ENCODE results near the gene ZSWIM3.

The ZSWIM3 gene

DNA sequence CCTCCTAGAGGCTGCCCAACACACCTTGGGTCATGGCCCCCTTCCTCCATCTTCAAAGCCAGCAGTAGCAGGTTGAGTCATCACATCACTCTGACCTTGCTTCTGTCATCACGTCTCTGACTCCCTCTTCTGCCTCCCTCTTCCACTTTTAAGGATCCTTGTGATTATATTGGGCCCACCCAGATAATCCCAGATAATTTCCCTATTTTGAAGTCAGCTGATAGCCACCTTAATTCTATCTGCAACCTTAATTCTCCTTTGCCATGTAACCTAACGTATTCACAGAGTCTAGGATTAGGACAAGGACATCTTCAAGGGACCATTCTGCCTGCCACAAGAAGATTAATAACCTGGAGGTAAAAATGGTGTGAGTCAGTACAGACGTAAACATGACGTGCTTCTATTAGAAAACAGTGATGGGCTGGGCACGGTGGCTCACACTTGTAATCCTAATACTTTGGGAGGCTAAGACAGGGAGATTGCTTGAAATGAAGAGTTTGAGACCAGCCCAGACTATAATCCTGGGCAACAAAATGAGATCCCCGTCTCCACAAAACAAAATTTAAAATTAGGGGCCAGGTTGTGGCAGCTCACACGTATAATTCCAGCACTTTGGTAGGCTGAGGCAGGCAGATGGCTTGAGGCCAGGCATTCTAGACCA lies 3.3 kb downstream of the ZSWIM3 start:
- H3K4me3 ChIP-seq (ENCODE audit: low read depth, low read length): no peak overlapping the region
- TF ChIP-seq, protein P1, sequence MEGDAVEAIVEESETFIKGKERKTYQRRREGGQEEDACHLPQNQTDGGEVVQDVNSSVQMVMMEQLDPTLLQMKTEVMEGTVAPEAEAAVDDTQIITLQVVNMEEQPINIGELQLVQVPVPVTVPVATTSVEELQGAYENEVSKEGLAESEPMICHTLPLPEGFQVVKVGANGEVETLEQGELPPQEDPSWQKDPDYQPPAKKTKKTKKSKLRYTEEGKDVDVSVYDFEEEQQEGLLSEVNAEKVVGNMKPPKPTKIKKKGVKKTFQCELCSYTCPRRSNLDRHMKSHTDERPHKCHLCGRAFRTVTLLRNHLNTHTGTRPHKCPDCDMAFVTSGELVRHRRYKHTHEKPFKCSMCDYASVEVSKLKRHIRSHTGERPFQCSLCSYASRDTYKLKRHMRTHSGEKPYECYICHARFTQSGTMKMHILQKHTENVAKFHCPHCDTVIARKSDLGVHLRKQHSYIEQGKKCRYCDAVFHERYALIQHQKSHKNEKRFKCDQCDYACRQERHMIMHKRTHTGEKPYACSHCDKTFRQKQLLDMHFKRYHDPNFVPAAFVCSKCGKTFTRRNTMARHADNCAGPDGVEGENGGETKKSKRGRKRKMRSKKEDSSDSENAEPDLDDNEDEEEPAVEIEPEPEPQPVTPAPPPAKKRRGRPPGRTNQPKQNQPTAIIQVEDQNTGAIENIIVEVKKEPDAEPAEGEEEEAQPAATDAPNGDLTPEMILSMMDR (IDR thresholded peaks at IDR 0.05; ENCODE audit: insufficient read depth, low read length, missing control alignments): no peak
- ChIA-PET CTCF (interaction anchor here (0.9 kb wide), 1 partner anchor 109 kb away, joined by 4 read pairs; no protein-coding TSS in a partner anchor), POLR2A (no interaction called here)
- DNase-seq (ENCODE audit: low read depth, low spot score): no peak

DNA sequence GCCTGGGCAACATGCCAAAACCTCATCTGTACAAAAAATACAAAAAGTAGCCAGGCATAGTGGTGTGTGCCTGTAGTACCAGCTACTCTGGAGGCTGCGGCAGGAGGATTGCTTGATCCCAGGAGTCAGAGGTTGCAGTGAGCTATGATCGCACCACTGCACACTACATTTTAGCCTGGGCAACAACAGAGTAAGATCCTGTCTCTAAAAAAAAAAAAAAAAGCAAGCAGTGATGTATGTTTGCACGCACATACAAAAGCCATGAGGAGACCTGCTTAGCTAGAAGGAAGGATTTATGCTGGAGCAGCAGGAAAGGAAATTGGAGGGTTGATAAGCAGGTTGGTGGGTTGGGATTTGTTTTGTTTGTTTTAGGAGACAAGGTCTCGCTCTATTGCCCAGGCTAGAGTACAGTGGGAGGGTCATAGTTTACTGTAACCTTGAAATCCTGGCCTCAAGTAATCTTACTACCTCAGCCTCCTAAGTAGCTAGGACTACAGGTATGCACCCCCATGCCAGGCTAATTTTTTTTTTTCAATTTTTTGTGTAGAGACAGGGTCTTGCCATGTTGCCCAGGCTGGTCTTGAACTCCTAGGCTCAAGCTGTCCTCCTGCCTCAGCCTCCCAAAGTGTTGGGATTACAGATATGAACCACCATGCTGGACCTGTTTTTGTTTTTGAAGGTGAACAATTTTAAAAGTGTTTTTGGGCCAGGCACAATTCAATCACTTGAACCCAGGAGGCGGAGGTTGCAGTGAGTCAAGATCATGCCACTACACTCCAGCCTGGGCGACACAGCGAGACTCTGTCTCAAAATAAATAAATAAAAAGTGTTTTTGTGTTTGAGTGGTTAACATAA lies 4.0 kb downstream of the ZSWIM3 start:
- POLR2A ChIA-PET: no interaction called here
- DNase-seq (ENCODE audit: low read depth, low spot score): no peak
- H3K4me3 ChIP-seq (ENCODE audit: low read depth, low read length): no peak overlapping the region
- TF ChIP-seq, protein P1 (IDR thresholded peaks at IDR 0.05; ENCODE audit: insufficient read depth, low read length, missing control alignments): no peak
- CTCF ChIA-PET: no interaction called here

DNA sequence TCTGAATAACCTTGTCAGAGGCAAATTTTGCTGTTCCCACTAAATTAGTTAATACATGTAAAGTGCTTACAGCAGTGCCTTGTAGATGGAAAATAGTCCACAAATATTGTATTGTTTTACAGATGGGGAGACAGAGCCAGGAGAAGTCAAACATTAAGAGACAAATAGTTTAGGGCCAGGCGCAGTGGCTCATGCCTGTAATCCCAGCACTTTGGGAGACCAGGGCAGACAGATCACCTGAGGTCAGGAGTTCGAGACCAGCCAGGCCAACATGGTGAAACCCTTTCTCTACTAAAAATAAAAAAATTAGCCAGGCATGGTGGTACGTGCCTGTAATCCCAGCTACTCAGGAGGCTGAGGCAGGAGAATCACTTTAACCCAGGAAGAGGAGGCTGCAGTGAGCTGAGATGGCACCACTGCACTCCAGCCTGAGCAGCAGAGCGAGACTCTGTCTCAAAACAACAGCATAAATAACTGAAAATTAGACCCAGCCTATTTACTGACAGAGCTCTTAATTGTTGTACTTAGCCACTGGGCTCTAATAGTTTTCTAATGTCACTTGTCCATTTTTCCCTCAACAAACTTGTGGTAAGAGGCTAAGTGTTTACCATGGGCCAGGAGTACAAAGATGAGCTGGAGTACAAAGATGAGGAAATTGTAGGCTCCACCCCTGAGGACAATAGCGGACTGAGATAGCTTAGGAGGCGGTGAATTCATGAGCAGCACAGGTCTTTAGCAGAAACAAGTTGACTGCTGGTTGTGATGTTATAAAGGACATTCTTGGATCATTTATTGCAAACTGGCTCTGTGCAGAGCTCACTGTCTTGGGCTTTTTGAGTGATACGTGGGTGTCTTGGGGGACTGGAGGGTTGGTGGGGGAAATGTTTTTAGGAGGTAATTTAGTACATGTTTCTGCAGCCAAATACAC lies 6.4 kb downstream of the ZSWIM3 start:
- ChIA-PET CTCF (no interaction called here), POLR2A (interaction anchor here (0.8 kb wide), 1 partner anchor 11 kb away, joined by 4 read pairs; no protein-coding TSS in a partner anchor)
- TF ChIP-seq, protein P1 (IDR thresholded peaks at IDR 0.05; ENCODE audit: insufficient read depth, low read length, missing control alignments): no peak
- no peak for DNase-seq (ENCODE audit: low read depth, low spot score)
- H3K4me3 ChIP-seq (ENCODE audit: low read depth, low read length): no peak overlapping the region

DNA sequence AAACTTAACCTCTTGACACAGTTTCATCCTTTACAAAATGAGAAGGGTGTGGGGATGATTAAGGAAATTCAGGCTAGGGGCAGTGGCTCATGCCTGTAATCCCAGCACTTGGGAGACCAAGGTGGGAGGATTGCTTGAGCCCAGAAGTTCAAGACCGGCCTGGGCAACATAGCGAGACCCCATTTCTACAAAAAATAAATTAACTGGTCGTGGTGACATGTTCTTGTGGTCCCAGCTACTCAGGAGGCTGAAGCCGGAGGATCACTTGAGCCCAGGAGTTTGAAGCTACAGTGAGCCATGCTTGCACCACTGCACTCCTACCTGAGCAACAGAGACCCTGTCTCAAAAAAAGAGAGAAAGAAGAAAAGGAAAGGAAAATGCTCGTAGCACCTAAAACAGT lies 9.0 kb downstream of the ZSWIM3 start:
- no peak for DNase-seq (ENCODE audit: low read depth, low spot score)
- no peak overlapping the region for H3K4me3 ChIP-seq (ENCODE audit: low read depth, low read length)
- ChIA-PET POLR2A (no interaction called here), CTCF (interaction anchor here (1.0 to 1.7 kb wide), 3 partner anchors 8 to 67 kb away, joined by 3 to 5 read pairs (median 3); no protein-coding TSS in a partner anchor)
- TF ChIP-seq, protein P1 (IDR thresholded peaks at IDR 0.05; ENCODE audit: insufficient read depth, low read length, missing control alignments): no peak

DNA sequence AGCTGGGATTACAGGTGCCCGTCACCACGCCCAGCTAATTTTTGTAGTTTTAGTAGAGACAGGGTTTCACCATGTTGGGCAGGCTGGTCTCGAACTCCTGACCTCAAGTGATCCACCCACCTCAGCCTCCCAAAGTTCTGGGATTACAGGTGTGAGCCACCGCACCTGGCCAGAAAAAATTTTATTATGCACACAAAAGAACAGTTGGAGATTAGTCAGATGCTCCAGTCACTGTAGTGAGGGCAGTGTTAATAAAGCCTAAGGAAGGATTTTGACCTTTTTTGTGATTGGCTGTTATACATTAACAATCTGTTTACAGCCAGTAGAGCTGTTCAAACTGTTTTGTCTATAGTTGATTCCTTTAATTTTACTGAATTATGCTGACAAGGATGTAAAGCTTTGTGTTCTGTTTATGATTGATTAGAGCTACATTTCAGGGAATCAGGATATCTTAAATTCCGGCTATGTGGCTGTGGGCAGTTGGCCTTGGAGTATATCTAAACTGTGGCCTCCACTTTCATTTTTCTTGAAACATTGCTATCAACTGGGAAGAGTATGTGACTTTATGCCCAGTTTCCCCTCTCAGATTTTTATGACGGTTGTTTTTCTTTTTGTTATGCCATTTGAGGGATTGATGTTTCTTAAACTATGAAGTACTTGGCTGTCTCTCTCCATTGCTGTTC lies 9.9 kb downstream of the ZSWIM3 start:
- H3K4me3 ChIP-seq (ENCODE audit: low read depth, low read length): no peak overlapping the region
- TF ChIP-seq, protein P1 (IDR thresholded peaks at IDR 0.05; ENCODE audit: insufficient read depth, low read length, missing control alignments): no peak
- POLR2A ChIA-PET: interaction anchor here (0.9 kb wide), 1 partner anchor 13 kb away, joined by 3 read pairs; no protein-coding TSS in a partner anchor
- CTCF ChIA-PET: interaction anchor here (0.9 to 1.7 kb wide), 4 partner anchors 9 to 102 kb away, joined by 3 to 5 read pairs (median 4); no protein-coding TSS in a partner anchor
- no peak for DNase-seq (ENCODE audit: low read depth, low spot score)

All from AG04449 (cell line).